HG02678 (cell line): ENCODE measurements around the gene SLC34A1.

Experiments
- ATAC-seq: cut with Tn5 transposase; IDR thresholded peaks from one replicate; pipeline ENCODE4 v1.9.1; 2021; ENCODE audit warnings: mild to moderate bottlenecking, moderate library complexity; ENCODE audit not compliant: unreplicated experiment

Gene SLC34A1

DNA sequence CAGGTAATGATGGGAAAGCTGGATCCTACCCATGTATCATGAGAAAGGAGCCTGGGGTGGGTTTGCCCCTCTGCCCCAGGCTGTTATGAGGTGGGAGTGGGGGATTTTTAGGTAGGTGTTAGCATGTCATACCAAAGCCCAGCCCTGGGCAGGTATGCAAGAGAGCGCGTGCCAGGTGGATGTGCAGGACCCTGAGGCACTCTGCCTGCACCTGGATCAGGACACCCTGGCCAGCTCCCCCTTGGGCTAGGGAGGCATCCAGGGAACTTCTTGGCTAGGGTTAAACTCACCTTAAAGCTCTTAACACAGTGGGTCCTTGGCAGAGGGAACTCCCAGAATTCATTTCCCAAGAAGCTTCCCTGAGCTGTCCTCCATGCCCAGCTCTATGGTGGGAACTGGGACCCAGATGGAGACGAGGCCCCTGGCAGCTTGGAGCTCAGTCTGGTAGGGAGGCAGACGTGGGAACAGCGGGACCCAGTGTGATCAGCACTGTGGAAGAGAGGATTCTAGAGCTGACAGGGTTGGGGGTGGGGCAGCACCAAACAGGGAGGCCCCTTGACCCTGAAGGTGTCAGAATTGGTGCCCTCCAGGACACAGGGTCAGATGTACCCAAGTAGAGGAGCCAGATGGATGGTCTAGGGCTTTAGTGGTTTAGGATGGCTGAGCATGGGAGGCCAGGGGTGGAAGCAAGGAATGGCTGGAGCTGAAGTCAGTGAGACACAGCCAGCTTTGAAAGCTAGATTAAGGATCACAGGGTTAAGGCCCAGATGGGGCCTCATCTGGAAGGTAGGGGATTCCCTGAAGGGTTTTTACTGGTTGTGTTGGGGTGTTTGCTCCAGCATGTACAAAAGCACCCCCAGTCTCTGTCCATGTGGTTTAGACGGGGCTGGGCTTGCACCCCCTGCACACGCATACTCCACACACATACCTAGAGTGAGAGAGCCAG lies 60.1 kb downstream of the SLC34A1 start:
- no peak for ATAC-seq

DNA sequence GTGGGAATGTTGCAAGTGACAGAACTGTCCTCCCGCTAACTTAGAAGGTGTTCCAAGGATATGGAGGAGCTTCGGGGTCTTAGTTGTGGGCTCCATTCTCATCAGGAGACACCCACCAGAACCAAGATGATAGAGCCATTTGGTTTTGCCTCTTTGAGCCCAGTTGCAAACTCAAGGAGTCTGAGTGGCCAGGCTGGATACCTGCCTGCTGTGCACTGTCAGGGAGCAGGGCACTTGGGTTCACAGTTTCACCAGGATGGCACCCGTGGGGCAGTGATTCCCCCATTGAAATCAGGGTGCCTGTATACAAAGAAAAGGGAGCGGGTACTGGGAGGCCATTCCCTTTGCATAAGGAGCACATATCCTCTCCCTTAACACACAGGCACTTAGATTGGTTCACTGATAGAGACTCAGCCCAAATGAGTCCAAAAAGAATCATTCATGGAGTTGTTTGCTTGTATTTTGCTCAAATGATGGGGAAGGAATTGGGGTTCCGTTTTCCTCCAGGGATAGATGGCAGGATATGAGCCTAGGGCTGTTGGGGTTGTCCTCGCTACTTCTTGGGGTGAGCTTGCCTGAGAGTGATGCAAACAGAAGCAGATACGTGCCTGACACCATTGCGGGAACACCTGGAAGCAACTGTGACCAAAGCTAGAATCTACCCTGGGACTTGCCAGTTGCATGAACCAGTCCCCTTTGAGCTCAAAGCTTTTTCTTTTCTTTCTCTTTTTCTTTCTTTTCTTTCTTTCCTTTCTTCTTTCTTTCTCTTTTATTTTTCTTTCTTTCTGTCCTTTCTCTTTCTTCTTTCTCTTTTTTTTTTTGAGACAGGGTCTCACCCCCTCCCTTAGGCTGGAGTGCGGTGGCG lies 61.0 kb downstream of the SLC34A1 start:
- no peak for ATAC-seq

DNA sequence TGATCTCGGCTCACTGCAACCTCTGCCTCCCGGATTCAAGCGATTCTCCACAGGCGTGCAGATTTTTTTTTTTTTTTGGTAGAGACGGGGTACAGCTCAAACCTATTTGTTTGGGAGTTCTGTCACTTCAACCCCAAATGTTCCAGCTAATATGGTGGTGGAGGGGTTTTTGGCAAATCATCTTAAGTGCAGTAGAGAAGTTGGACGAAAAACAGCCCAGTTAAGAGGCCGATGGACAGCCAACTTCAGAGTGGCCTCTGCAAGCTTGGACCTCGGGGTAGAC lies 61.6 kb downstream of the SLC34A1 start:
- ATAC-seq: no peak

DNA sequence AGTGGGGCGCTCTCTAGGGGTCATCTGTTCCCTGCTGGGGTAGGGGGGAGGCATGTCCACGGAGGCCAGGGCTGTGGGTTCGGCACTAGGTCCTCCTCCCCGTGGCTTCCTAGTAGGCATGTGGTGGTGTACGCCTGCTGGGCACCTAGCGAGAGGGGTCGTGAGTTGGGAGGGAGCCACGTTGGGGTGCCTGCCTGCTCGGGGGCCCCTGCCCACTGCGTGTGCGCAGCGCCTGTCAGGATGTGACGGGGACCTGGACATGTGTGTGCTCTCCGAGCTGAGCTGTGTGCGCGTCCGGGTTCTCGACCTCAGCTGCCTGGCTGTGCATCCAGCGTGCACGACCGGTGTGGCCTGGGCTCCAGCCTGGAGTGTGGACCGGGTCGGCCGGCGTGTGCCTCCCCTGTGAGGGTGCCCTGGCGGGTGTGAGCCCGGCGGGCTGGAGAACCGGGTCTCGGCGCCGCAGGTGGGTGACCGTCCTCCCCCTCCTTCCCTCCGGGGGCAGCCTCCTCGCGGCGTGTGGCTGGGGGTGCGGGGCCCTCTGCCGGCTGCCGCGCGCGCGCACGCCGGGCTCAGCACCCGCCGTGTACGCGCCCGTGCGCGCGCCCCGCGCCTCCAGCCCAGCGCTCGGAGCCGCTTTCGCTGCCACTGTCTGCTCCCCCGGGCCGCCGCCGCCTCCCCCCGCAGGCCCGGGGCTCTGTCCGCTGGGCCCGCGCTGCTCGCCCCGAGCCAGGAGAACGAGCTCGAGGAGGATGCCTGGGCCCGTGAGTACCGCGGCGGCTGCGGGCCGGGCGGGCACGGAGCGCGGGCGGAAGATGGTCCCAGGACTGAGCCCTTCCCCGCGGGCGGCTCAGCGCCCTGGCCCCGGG lies 62.2 kb downstream of the SLC34A1 start, which contains the start of gene PRR7:
Gene PRR7 (plus strand): TSS at position 615 of the 866 bp plus-strand sequence. CDS start 8,254 bp downstream, outside the sequence.
- ATAC-seq: peak; percentile 55

DNA sequence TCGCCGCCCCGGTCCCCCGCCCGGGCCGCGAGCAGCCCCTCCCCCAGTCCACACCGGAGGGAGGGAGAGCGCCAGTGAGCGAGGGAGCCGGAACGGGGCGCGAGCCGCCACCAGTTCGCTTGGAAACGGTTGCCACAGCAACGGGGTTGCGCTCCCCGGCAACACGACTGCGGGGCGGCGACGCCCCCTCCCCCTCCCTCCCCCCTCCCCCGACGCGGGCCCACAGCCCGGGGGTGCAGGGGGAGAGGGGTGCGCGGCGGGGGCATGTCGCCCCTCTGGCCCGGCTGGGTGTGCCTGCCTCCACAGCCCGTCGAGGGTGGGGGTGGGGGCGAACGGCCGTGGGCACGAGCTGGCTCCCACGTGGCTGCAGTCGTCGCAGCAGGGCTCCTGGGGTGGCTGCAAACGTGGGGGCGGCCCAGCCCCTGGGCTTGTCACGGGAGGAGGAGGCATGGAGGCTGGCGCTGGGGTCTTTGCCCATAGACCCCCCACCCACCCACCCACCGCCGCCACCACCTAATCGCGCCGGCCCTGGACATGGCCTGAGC lies 62.9 kb downstream of the SLC34A1 start:
- peak; percentile 22 for ATAC-seq

DNA sequence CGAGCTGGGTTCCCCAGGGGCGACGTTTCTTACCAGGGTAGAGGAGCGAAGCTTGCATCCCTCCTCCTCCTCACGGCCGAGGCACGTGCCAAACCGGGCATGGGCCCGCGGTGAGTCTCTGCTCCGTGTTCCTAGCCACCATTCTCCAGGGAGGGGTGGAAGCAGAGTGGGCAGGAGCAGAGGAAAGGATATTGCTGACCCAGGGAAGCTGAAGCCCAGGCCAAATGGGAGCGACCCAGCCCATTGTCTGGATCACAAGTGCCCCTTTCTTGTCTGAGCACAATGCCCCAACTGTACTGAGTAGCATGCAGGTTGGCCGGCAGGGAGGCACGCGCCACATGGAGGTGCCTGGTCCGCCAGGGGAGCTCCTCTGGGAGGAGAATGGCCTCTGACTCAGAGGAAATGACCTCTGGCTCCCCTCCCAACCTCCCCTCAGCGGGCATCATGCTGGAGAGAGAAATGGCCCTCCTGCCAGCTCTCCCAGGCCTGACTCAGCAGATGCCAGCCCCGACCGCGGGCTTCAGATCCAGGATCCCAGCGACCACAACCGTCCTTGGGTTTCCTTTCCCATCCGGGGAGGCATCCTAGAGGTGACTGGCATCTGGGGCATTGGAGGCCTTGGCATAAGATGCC lies 63.5 kb downstream of the SLC34A1 start:
- no peak for ATAC-seq
